ENCODE measurements around the gene CAMSAP2. TPM values are rescaled to one million over a fixed set of nuclear protein-coding genes. Genes with fewer than 3 reads are reported as not detected.

Gene CAMSAP2
- total RNA-seq, 1 experiment from 2014 or later = 25.0 TPM

- POLR2A ChIA-PET = no interaction called here
- Histone ChIP-seq H3K36me3 (ENCODE audit: control insufficient read depth in 1 of 2, insufficient read depth in 2 of 2, low read length in 2 of 2) (peaks cover 0 to 7% of the 10 kb centered on the region in 2 experiments; a peak in 1 of 4 replicates), H2AFZ (ENCODE audit: low read depth, low read length, poor library complexity, severe bottlenecking) (no peak overlapping the region), H3K27me3 (ENCODE audit: insufficient read depth, low read length) (no peaks in the 10 kb centered on the region), H3K9me3 (ENCODE audit: control insufficient read depth in 1 of 2, insufficient read depth in 1 of 2, low read depth in 1 of 2, low read length in 2 of 2) (no peaks in the 10 kb centered on the region), H4K20me1 (ENCODE audit: insufficient read depth) (no peaks in the 10 kb centered on the region), H3K79me2 (ENCODE audit: insufficient read depth, low read length) (no peaks in the 10 kb centered on the region), H3K4me1 (ENCODE audit: control insufficient read depth in 1 of 2, insufficient read depth in 2 of 2, low read length in 2 of 2) (no peaks in the 10 kb centered on the region), H3K9ac (ENCODE audit: low read length) (no peak overlapping the region), H3K9me2 (ENCODE audit: insufficient read depth) (no peaks in the 10 kb centered on the region), H3K4me2 (ENCODE audit: low read length) (no peak overlapping the region), H3K4me3 (replicated peaks in 1 of 2; ENCODE audit: low read depth in 1 of 2, low read length in 2 of 2) (no peak overlapping the region), H3K27ac (ENCODE audit: low read depth, low read length) (no peak overlapping the region)
- RAD21 ChIA-PET (ENCODE audit: low non-redundant PET in 1 of 2, low total read pairs in 2 of 2, uncharacterized antibody in 2 of 2, unreplicated experiment in 2 of 2) = no interaction called here
- CTCF ChIA-PET = no interaction called here
- DNase-seq (ENCODE audit: low read depth, low spot score) (no peak), ATAC-seq (no peak)
- BruUV-seq (replicated peaks) = no TSS peak
- TF ChIP-seq POLR2AphosphoS5 (IDR thresholded peaks at IDR 0.05; ENCODE audit: low read depth, low read length) (no peak), CBX3 (IDR thresholded peaks at IDR 0.05; ENCODE audit: low read depth) (no peak), ELF1 (IDR thresholded peaks at IDR 0.05; ENCODE audit: borderline replicate concordance, low read depth) (no peak), ZFX (IDR thresholded peaks at IDR 0.05) (no peak), JUND (IDR thresholded peaks at IDR 0.05) (no peak), POLR2A (IDR thresholded peaks at IDR 0.05; ENCODE audit: borderline replicate concordance, extremely low read depth, insufficient read depth, insufficient read length) (no peak), CEBPB (IDR thresholded peaks at IDR 0.05; ENCODE audit: low read depth) (no peak), SIN3A (IDR thresholded peaks at IDR 0.05; ENCODE audit: low read depth) (no peak), SP1 (IDR thresholded peaks at IDR 0.05; ENCODE audit: low read depth) (no peak), ZNF274 (IDR thresholded peaks at IDR 0.05; ENCODE audit: low read depth, low read length) (no peak), SRF (IDR thresholded peaks at IDR 0.05; ENCODE audit: low read depth) (no peak)
- TF ChIP-seq, protein P1, sequence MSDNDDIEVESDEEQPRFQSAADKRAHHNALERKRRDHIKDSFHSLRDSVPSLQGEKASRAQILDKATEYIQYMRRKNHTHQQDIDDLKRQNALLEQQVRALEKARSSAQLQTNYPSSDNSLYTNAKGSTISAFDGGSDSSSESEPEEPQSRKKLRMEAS (IDR thresholded peaks at IDR 0.05) = no peak
- TF ChIP-seq, protein P2, sequence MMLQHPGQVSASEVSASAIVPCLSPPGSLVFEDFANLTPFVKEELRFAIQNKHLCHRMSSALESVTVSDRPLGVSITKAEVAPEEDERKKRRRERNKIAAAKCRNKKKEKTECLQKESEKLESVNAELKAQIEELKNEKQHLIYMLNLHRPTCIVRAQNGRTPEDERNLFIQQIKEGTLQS (IDR thresholded peaks at IDR 0.05) = no peak
- TF ChIP-seq, protein P3, sequence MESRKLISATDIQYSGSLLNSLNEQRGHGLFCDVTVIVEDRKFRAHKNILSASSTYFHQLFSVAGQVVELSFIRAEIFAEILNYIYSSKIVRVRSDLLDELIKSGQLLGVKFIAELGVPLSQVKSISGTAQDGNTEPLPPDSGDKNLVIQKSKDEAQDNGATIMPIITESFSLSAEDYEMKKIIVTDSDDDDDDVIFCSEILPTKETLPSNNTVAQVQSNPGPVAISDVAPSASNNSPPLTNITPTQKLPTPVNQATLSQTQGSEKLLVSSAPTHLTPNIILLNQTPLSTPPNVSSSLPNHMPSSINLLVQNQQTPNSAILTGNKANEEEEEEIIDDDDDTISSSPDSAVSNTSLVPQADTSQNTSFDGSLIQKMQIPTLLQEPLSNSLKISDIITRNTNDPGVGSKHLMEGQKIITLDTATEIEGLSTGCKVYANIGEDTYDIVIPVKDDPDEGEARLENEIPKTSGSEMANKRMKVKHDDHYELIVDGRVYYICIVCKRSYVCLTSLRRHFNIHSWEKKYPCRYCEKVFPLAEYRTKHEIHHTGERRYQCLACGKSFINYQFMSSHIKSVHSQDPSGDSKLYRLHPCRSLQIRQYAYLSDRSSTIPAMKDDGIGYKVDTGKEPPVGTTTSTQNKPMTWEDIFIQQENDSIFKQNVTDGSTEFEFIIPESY (IDR thresholded peaks at IDR 0.05; ENCODE audit: extremely low read depth, insufficient replicate concordance, low read length) = no peak
- intact Hi-C loops (cut with micrococcal nuclease) = no loop called here
These were observed 124.2 kb downstream of the CAMSAP2 start for GRCh38 chr1:200862713-200863415.
